HEK293 (cell line): ENCODE results near the gene PTCRA.

Experiments
- CTCF ChIA-PET: fragments of 350-600 bp; formaldehyde crosslinking; extraction: SDS; loops from one replicate; lab custom pipeline; 2021; ENCODE audit warnings: antibody characterized with exemption; lab: Yijun Ruan, JAX
- POLR2A ChIA-PET: fragments of 300-600 bp; formaldehyde crosslinking; extraction: SDS; loops from one replicate; lab custom pipeline; 2020; ENCODE audit warnings: antibody characterized with exemption, inconsistent platforms; lab: Yijun Ruan, JAX
- H3K27ac ChIP-seq: fragments of 200-500 bp; sonication (Bioruptor generic); 2 replicates; pipeline ENCODE4 v1.5.1; 2014; ENCODE audit warnings: low read depth, low read length, control low read depth, inconsistent platforms; ENCODE audit errors: extremely low read depth
- H3K36me3 ChIP-seq, 2 experiments: fragments of 200-500 bp in 1 of 2; sonication (Bioruptor generic) in 1 of 2; 1 replicate in 1 of 2; 2 replicates in 1 of 2; pipeline ENCODE4 v1.5.1; 2014 to 2017; ENCODE audit warnings: inconsistent platforms in 2 of 2, low read length in 2 of 2; ENCODE audit not compliant: control insufficient read depth in 2 of 2, insufficient read depth in 1 of 2
- H3K4me1 ChIP-seq: fragments of 200-500 bp; sonication (Bioruptor generic); 2 replicates; pipeline ENCODE4 v1.5.1; 2014; ENCODE audit warnings: mild to moderate bottlenecking, low read length, inconsistent platforms; ENCODE audit not compliant: control insufficient read depth, insufficient read depth
- H3K4me3 ChIP-seq: 2 replicates; pipeline ENCODE4 v1.5.1; 2011; ENCODE audit warnings: low read depth, mild to moderate bottlenecking, control low read depth, low read length, moderate library complexity
- H3K9me3 ChIP-seq: fragments of 200-500 bp; sonication (Bioruptor generic); 2 replicates; pipeline ENCODE4 v1.5.1; 2014; ENCODE audit warnings: low read depth, low read length, inconsistent platforms; ENCODE audit not compliant: control insufficient read depth, insufficient read depth
- BCL11B ChIP-seq: fragments of 450-650 bp; formaldehyde crosslinking; IDR thresholded peaks from 2 replicates; pipeline ENCODE4 v1.5.1; 2016; ENCODE audit warnings: low read depth, missing biosample characterization, missing genetic modification characterization
- GFI1B ChIP-seq: fragments of 450-650 bp; formaldehyde crosslinking; IDR thresholded peaks from 2 replicates; pipeline ENCODE4 v1.5.1; 2016; ENCODE audit warnings: missing biosample characterization, missing genetic modification characterization
- HOXA7 ChIP-seq: sonication (generic); formaldehyde crosslinking; IDR thresholded peaks from 2 replicates; pipeline ENCODE4 v1.8.1; 2022; ENCODE audit warnings: missing genetic modification reagents, borderline replicate concordance
- PRDM1 ChIP-seq: fragments of 450-650 bp; formaldehyde crosslinking; IDR thresholded peaks from 2 replicates; pipeline ENCODE4; 2016; ENCODE audit warnings: missing biosample characterization, missing genetic modification characterization
- TCF7L2 ChIP-seq: IDR thresholded peaks from 2 replicates; pipeline ENCODE4 v1.6.1; 2011; ENCODE audit warnings: low read depth, mild to moderate bottlenecking, inconsistent platforms, low read length, moderate library complexity, borderline replicate concordance
- ZFHX2 ChIP-seq: fragments of 450-650 bp; formaldehyde crosslinking; conservative IDR thresholded peaks from 2 replicates; pipeline ENCODE4 v1.5.1; 2016; ENCODE audit warnings: missing biosample characterization, missing genetic modification characterization
- ZIC2 ChIP-seq: fragments of 450-650 bp; formaldehyde crosslinking; IDR thresholded peaks from 2 replicates; pipeline ENCODE4 v1.5.1; 2016; ENCODE audit warnings: missing biosample characterization, missing genetic modification characterization
- ZNF211 ChIP-seq: fragments of 450-650 bp; formaldehyde crosslinking; IDR thresholded peaks from 2 replicates; pipeline ENCODE4 v1.5.1; 2016; ENCODE audit warnings: low read depth, missing biosample characterization, missing genetic modification characterization
- ZNF514 ChIP-seq: fragments of 450-650 bp; formaldehyde crosslinking; IDR thresholded peaks from 2 replicates; pipeline ENCODE4 v1.5.1; 2016; ENCODE audit warnings: missing biosample characterization, missing genetic modification characterization
- ZNF529 ChIP-seq: fragments of 450-650 bp; formaldehyde crosslinking; IDR thresholded peaks from 2 replicates; pipeline ENCODE4 v1.5.1; 2017; ENCODE audit warnings: missing genetic modification characterization, missing biosample characterization; ENCODE audit not compliant: insufficient replicate concordance
- ZNF677 ChIP-seq: fragments of 450-650 bp; IDR thresholded peaks from 2 replicates; pipeline ENCODE4 v1.5.0; 2018; ENCODE audit warnings: missing biosample characterization, mild to moderate bottlenecking, missing genetic modification characterization, moderate library complexity
- ZNF747 ChIP-seq: fragments of 450-650 bp; formaldehyde crosslinking; IDR thresholded peaks from 2 replicates; pipeline ENCODE4 v1.5.1; 2016; ENCODE audit warnings: missing biosample characterization, missing genetic modification characterization
- ZNF777 ChIP-seq: fragments of 450-650 bp; formaldehyde crosslinking; IDR thresholded peaks from 2 replicates; pipeline ENCODE4 v1.5.1; 2017; ENCODE audit warnings: missing biosample characterization, missing genetic modification characterization, borderline replicate concordance
- TF ChIP-seq, protein P1 (sequence below): fragments of 450-650 bp; formaldehyde crosslinking; IDR thresholded peaks from 2 replicates; pipeline ENCODE4 v1.5.1; 2016; ENCODE audit warnings: missing biosample characterization, missing genetic modification characterization
- TF ChIP-seq, protein P2 (sequence below): fragments of 450-650 bp; formaldehyde crosslinking; IDR thresholded peaks from 2 replicates; pipeline ENCODE4 v1.5.1; 2016; ENCODE audit warnings: missing biosample characterization, missing genetic modification characterization
- TF ChIP-seq, protein P3 (sequence below): fragments of 450-650 bp; formaldehyde crosslinking; IDR thresholded peaks from 2 replicates; pipeline ENCODE4 v1.5.1; 2016; ENCODE audit warnings: missing biosample characterization, missing genetic modification characterization, low read depth
- TF ChIP-seq, protein P4 (sequence below): fragments of 450-650 bp; formaldehyde crosslinking; IDR thresholded peaks from 2 replicates; pipeline ENCODE4 v1.5.1; 2016; ENCODE audit warnings: missing biosample characterization, missing genetic modification characterization
- TF ChIP-seq, protein P5 (sequence below): fragments of 450-650 bp; formaldehyde crosslinking; IDR thresholded peaks from 2 replicates; pipeline ENCODE4 v1.5.1; 2016; ENCODE audit warnings: missing biosample characterization, missing genetic modification characterization
- TF ChIP-seq, protein P6 (sequence below): fragments of 450-650 bp; formaldehyde crosslinking; IDR thresholded peaks from 2 replicates; pipeline ENCODE4 v1.5.1; 2017; ENCODE audit warnings: missing biosample characterization, mild to moderate bottlenecking, missing genetic modification characterization, moderate library complexity
- TF ChIP-seq, protein P7 (sequence below): fragments of 450-650 bp; IDR thresholded peaks from 2 replicates; pipeline ENCODE4 v1.5.1; 2018; ENCODE audit warnings: missing biosample characterization, mild to moderate bottlenecking, missing genetic modification characterization

The PTCRA gene

DNA sequence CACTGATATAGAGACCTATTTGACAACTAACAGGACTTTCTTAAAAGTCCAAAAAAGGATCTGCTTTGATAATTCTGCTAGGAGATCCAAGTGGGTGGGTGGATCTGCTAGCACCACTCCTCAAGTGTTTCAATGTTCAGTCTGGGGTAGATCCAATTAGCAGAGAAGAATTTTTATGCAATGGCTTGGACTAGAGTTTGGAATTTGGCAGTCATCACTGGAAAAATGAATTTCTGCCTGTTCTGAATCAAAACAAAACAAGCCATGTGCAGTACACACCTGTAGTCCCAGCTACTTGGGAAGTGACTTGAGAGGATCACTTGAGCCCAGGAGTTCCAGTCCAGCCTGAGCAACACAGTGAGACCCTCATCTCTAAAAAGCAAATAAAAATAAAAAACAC lies 32.1 kb downstream of the PTCRA start:
- no peak overlapping the region for H3K4me3 ChIP-seq
- peaks cover 4 to 10% of the 10 kb centered on the region in 2 experiments for H3K36me3 ChIP-seq
- H3K27ac ChIP-seq, result no peak overlapping the region
- POLR2A ChIA-PET, result interaction anchor here (2.9 kb wide), 1 partner anchor 36 kb away, joined by 11 read pairs; the partner anchor contains the start of gene PPP2R5D
- no peaks in the 10 kb centered on the region for H3K4me1 ChIP-seq
- no peaks in the 10 kb centered on the region for H3K9me3 ChIP-seq
- CTCF ChIA-PET, result interaction anchor here (0.6 to 0.7 kb wide), 2 partner anchors 44 to 196 kb away, joined by 3 to 6 read pairs; no protein-coding TSS in a partner anchor
- no peak for TF ChIP-seq HOXA7 (CRISPR knock-in tag)
- no peak for TF ChIP-seq PRDM1
- TF ChIP-seq, protein P1, sequence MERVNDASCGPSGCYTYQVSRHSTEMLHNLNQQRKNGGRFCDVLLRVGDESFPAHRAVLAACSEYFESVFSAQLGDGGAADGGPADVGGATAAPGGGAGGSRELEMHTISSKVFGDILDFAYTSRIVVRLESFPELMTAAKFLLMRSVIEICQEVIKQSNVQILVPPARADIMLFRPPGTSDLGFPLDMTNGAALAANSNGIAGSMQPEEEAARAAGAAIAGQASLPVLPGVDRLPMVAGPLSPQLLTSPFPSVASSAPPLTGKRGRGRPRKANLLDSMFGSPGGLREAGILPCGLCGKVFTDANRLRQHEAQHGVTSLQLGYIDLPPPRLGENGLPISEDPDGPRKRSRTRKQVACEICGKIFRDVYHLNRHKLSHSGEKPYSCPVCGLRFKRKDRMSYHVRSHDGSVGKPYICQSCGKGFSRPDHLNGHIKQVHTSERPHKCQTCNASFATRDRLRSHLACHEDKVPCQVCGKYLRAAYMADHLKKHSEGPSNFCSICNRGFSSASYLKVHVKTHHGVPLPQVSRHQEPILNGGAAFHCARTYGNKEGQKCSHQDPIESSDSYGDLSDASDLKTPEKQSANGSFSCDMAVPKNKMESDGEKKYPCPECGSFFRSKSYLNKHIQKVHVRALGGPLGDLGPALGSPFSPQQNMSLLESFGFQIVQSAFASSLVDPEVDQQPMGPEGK, result no peak
- TF ChIP-seq, protein P2, sequence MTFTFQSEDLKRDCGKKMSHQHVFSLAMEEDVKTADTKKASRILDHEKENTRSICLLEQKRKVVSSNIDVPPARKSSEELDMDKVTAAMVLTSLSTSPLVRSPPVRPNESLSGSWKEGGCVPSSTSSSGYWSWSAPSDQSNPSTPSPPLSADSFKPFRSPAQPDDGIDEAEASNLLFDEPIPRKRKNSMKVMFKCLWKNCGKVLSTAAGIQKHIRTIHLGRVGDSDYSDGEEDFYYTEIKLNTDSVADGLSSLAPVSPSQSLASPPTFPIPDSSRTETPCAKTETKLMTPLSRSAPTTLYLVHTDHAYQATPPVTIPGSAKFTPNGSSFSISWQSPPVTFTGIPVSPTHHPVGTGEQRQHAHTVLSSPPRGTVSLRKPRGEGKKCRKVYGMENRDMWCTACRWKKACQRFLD (tag by site-specific recombination), result no peak
- TF ChIP-seq ZNF529 (tag by site-specific recombination), result no peak
- TF ChIP-seq, protein P3, sequence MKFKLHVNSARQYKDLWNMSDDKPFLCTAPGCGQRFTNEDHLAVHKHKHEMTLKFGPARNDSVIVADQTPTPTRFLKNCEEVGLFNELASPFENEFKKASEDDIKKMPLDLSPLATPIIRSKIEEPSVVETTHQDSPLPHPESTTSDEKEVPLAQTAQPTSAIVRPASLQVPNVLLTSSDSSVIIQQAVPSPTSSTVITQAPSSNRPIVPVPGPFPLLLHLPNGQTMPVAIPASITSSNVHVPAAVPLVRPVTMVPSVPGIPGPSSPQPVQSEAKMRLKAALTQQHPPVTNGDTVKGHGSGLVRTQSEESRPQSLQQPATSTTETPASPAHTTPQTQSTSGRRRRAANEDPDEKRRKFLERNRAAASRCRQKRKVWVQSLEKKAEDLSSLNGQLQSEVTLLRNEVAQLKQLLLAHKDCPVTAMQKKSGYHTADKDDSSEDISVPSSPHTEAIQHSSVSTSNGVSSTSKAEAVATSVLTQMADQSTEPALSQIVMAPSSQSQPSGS (tag by site-specific recombination), result no peak
- TF ChIP-seq, protein P4, sequence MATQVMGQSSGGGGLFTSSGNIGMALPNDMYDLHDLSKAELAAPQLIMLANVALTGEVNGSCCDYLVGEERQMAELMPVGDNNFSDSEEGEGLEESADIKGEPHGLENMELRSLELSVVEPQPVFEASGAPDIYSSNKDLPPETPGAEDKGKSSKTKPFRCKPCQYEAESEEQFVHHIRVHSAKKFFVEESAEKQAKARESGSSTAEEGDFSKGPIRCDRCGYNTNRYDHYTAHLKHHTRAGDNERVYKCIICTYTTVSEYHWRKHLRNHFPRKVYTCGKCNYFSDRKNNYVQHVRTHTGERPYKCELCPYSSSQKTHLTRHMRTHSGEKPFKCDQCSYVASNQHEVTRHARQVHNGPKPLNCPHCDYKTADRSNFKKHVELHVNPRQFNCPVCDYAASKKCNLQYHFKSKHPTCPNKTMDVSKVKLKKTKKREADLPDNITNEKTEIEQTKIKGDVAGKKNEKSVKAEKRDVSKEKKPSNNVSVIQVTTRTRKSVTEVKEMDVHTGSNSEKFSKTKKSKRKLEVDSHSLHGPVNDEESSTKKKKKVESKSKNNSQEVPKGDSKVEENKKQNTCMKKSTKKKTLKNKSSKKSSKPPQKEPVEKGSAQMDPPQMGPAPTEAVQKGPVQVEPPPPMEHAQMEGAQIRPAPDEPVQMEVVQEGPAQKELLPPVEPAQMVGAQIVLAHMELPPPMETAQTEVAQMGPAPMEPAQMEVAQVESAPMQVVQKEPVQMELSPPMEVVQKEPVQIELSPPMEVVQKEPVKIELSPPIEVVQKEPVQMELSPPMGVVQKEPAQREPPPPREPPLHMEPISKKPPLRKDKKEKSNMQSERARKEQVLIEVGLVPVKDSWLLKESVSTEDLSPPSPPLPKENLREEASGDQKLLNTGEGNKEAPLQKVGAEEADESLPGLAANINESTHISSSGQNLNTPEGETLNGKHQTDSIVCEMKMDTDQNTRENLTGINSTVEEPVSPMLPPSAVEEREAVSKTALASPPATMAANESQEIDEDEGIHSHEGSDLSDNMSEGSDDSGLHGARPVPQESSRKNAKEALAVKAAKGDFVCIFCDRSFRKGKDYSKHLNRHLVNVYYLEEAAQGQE, result no peak
- no peak for TF ChIP-seq BCL11B (tag by site-specific recombination)
- TF ChIP-seq, protein P5, sequence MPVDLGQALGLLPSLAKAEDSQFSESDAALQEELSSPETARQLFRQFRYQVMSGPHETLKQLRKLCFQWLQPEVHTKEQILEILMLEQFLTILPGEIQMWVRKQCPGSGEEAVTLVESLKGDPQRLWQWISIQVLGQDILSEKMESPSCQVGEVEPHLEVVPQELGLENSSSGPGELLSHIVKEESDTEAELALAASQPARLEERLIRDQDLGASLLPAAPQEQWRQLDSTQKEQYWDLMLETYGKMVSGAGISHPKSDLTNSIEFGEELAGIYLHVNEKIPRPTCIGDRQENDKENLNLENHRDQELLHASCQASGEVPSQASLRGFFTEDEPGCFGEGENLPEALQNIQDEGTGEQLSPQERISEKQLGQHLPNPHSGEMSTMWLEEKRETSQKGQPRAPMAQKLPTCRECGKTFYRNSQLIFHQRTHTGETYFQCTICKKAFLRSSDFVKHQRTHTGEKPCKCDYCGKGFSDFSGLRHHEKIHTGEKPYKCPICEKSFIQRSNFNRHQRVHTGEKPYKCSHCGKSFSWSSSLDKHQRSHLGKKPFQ (tag by site-specific recombination), result no peak
- TF ChIP-seq TCF7L2, result no peak
- no peak for TF ChIP-seq ZIC2 (tag by site-specific recombination)
- TF ChIP-seq, protein P6, sequence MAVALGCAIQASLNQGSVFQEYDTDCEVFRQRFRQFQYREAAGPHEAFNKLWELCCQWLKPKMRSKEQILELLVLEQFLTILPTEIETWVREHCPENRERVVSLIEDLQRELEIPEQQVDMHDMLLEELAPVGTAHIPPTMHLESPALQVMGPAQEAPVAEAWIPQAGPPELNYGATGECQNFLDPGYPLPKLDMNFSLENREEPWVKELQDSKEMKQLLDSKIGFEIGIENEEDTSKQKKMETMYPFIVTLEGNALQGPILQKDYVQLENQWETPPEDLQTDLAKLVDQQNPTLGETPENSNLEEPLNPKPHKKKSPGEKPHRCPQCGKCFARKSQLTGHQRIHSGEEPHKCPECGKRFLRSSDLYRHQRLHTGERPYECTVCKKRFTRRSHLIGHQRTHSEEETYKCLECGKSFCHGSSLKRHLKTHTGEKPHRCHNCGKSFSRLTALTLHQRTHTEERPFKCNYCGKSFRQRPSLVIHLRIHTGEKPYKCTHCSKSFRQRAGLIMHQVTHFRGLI (tag by site-specific recombination), result no peak
- TF ChIP-seq, protein P7, sequence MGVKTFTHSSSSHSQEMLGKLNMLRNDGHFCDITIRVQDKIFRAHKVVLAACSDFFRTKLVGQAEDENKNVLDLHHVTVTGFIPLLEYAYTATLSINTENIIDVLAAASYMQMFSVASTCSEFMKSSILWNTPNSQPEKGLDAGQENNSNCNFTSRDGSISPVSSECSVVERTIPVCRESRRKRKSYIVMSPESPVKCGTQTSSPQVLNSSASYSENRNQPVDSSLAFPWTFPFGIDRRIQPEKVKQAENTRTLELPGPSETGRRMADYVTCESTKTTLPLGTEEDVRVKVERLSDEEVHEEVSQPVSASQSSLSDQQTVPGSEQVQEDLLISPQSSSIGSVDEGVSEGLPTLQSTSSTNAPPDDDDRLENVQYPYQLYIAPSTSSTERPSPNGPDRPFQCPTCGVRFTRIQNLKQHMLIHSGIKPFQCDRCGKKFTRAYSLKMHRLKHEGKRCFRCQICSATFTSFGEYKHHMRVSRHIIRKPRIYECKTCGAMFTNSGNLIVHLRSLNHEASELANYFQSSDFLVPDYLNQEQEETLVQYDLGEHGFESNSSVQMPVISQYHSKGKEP (tag by site-specific recombination), result no peak
- no peak for TF ChIP-seq ZFHX2
- TF ChIP-seq ZNF514 (tag by site-specific recombination), result no peak
- TF ChIP-seq ZNF777 (tag by site-specific recombination), result no peak
- TF ChIP-seq ZNF747 (tag by site-specific recombination), result no peak
- no peak for TF ChIP-seq GFI1B (tag by site-specific recombination)
- no peak for TF ChIP-seq ZNF677 (tag by site-specific recombination)
- TF ChIP-seq ZNF211, result no peak
